Measurements from ENCODE around the gene STRIP2. TPM values are rescaled to one million over a fixed set of nuclear protein-coding genes. Genes with fewer than 3 reads are reported as not detected.
"Not testable (repeated sequence)": the region's sequence is repeated elsewhere in the genome, so short reads cannot be mapped to it uniquely, and the experiment has no call there.

STRIP2 gene
- total RNA-seq, 2 donors from 2014 or later, result 12.1 to 15.3 TPM

DNA sequence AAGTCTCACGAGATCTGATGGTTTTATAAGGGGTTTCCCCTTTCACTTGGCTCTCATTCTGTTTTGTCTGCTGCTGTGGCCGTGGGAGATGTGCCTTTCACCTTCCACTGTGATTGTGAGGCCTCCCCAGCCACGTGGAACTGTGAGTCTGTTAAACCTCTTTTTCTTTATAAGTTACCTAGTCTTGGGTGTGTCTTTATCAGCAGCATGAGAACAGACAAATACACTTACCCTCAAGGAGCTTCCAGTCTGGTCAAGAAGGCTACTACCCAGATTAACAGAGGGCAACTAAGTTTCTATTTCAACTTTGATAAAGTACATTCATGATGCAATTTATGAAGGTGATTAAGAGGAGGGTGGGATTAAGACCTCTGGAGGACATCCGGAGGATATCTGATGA is 81.1 kb downstream of the STRIP2 start:
- DNase-seq, result no peak
- no peak for ATAC-seq

GRCh38 chr7:129517931-129518330 is 83.7 kb downstream of the STRIP2 start:
- intact Hi-C loops (cut with DNase I), result no loop called here
- ATAC-seq, result no peak
- DNase-seq, result no peak

More for the DNA sequence above, 81.1 kb downstream of the STRIP2 start:
- intact Hi-C loops (cut with DNase I), result no loop called here

GRCh38 chr7:129519464-129519863 is 85.2 kb downstream of the STRIP2 start:
- ATAC-seq (no peak), DNase-seq (no peak)
- intact Hi-C loops (cut with DNase I), result no loop called here

- intact Hi-C loops (cut with DNase I), result no loop called here
- DNase-seq (no peak), ATAC-seq (no peak)
These were observed 88.1 kb downstream of the STRIP2 start for GRCh38 chr7:129522088-129522970.

GRCh38 chr7:129522971-129523340 is 88.7 kb downstream of the STRIP2 start:
- DNase-seq, result no peak
- intact Hi-C loops (cut with DNase I), result no loop called here
- ATAC-seq, result no peak

DNA sequence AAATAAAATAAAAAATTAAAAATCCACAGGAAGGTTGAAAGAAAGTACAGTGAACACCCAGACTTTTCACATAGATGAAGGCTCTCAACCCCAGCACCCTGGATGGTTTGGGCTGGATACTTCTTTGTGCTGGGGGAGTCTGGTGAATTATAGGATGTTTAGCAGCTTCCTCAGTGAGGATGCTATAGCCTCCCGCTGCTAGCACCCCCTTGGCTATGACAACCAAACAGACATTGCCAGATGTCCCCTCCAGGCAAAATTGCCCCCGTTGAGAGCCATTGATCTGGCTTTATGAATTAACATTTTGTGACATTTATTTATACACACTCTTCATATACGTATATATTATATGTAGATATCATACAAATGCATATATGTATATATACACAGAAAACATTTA is 89.7 kb downstream of the STRIP2 start:
- DNase-seq (no peak), ATAC-seq (no peak)
- intact Hi-C loops (cut with DNase I), result no loop called here

GRCh38 chr7:129524405-129524804 is 90.2 kb downstream of the STRIP2 start:
- DNase-seq; ATAC-seq; intact Hi-C loops (cut with DNase I): not testable (repeated sequence)

DNA sequence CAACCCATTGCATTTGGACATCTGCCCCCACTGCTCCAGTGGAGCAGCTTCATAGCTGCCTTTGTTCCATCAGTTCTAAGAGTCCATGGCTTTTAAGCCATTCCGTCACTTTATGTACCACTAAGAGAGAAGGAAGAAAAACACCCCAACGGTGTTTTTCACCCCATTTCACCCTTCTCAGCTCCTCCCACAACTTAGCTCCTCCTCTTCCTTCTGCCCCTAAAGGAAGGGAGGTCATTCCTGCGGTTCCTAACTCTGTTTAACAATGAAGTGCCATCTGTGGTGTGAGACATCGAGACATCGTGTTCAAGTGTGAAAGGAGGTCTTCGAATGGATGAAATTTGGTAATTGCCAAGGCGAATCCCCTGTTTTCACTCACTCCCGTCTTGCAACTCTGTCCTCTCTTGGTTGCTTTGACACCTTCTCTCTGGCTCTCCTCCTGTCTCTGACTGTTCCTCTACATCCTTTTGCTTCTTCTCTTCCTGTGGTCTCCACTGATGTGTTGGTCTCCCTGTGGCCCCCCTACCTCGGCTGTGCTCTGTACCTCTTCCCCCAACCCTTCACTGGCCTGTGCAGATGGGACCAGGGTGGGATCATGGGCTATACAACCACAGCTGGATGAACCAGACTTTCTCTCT is 91.1 kb downstream of the STRIP2 start:
- intact Hi-C loops (cut with DNase I), result no loop called here
- DNase-seq, result no peak
- no peak for ATAC-seq

GRCh38 chr7:129529643-129530042 is 95.4 kb downstream of the STRIP2 start:
- ATAC-seq, result no peak
- no peak for DNase-seq
- intact Hi-C loops (cut with DNase I), result no loop called here

GRCh38 chr7:129530795-129531391 is 96.7 kb downstream of the STRIP2 start:
- intact Hi-C loops (cut with DNase I), result no loop called here
- ATAC-seq, result no peak
- DNase-seq, result no peak

GRCh38 chr7:129531721-129532120 is 97.5 kb downstream of the STRIP2 start:
- ATAC-seq (no peak), DNase-seq (no peak)
- intact Hi-C loops (cut with DNase I), result no loop called here

DNA sequence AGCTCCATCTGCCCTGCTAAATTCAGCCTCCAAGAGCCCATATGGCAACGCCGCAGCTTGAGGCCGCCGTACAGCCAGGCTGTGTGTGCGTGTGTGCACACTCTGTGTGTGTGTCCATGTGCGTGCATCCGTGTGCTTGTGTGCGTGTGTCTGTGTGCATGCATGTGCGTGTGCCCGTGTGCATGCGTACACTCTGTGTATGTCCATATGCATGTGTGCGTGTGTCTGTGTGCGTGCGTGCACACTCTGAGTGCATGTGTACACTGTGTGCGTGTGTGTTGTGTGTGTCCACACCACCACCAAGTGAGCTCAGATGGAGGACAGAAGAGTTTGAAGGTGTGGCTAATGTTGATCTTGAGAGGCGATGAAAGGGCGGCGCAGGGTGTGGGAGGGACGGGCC is 98.1 kb downstream of the STRIP2 start:
- no peak for ATAC-seq
- DNase-seq, result no peak
- intact Hi-C loops (cut with DNase I), result no loop called here

DNA sequence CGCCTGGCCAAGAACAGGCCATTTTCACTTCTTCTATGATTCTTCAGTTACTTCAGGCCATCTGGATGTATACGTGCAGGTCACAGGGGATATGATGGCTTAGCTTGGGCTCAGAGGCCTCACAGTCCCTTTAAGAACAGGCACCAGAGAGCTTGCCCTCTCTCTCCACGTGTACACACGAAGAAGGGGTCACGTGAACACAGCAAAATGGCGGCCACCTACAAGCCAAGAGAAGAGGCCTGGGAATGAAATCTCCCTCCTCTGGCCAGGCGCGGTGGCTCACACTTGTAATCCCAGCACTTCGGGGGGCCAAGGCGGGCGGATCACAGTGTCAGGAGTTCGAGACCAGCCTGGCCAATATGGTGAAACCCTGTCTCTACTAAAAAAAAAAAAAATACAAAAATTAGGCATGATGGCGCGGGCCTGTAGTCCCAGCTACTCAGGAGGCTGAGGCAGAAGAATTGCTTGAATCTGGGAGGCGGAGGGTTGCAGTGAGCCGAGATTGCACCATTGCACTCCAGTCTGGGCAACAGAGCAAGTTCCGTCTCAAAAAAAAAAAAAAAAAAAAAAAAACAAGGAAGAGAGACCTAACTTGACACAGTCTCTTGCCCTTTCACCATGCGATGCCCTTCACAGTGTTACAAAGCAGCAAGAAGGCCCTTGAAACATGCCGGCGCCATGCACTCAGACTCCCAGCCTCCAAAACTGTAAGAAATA is 100.5 kb downstream of the STRIP2 start:
- DNase-seq; intact Hi-C loops (cut with DNase I); ATAC-seq: not testable (repeated sequence)

GRCh38 chr7:129535896-129536295 is 101.7 kb downstream of the STRIP2 start:
- intact Hi-C loops (cut with DNase I), result no loop called here
- DNase-seq (no peak), ATAC-seq (peak in 1 of 2 donors; percentile 53)

GRCh38 chr7:129536323-129536722 is 102.1 kb downstream of the STRIP2 start:
- intact Hi-C loops (cut with DNase I), result no loop called here
- no peak for ATAC-seq
- DNase-seq, result no peak

Other genes with a start within 250 kb of the STRIP2 start
- 1 to 10 TPM; 5.4 to 7.6 TPM for gene SMO, start 245.8 kb upstream of the STRIP2 start, total RNA-seq
- gene AHCYL2, start 209.4 kb upstream of the STRIP2 start, total RNA-seq, result 1 to 10 TPM; 5.7 to 6.4 TPM
- not detected for gene SMKR1, start 68.1 kb downstream of the STRIP2 start, total RNA-seq
- gene NRF1, start 177.3 kb downstream of the STRIP2 start, total RNA-seq, result 10 to 100 TPM; 10.0 to 15.4 TPM